Kidney (tissue), 14 donors: ENCODE data around the gene LRFN4. TPM values are rescaled to one million over a fixed set of nuclear protein-coding genes. Genes with fewer than 3 reads are reported as not detected.

Experiments
- DNase-seq, 5 donors: peaks; one replicate each; pipeline ENCODE4 v3.0.0-alpha.2; 2013 to 2020
- FAIRE-seq: peaks from 2 replicates; lab custom pipeline; 2012; peaks lifted over from hg19 to GRCh38; lab: Jason Lieb, UNC
- H3K27ac ChIP-seq, 2 donors: one replicate each; pipeline ENCODE4 v1.7.0; 2013; ENCODE audit warnings: low read depth in 2 of 2, low read length in 2 of 2, inconsistent platforms in 1 of 2
- H3K27me3 ChIP-seq: one replicate; pipeline ENCODE4 v1.7.1; 2013; ENCODE audit warnings: low read length, inconsistent platforms; ENCODE audit not compliant: control insufficient read depth, insufficient read depth
- H3K36me3 ChIP-seq, 3 donors: one replicate each; pipeline versions ENCODE4 v1.7.0 to v1.7.1; 2013; ENCODE audit warnings: low read length in 3 of 3, control low read depth in 1 of 3, inconsistent platforms in 1 of 3; ENCODE audit not compliant: insufficient read depth in 3 of 3, control insufficient read depth in 2 of 3
- H3K4me1 ChIP-seq, 3 donors: one replicate each; pipeline versions ENCODE4 v1.7.0 to v1.7.1; 2013; ENCODE audit warnings: low read length in 3 of 3, inconsistent platforms in 1 of 3, low read depth in 1 of 3; ENCODE audit not compliant: control insufficient read depth in 2 of 3, insufficient read depth in 2 of 3
- H3K4me3 ChIP-seq, 3 donors: one replicate each; pipeline versions ENCODE4 v1.7.0 to v1.8.1; 2013; ENCODE audit warnings: low read length in 3 of 3, control low read depth in 1 of 3, inconsistent platforms in 1 of 3
- H3K9ac ChIP-seq, 3 donors: one replicate each; pipeline versions ENCODE4 v1.7.0 to v1.7.1; 2013; ENCODE audit warnings: low read length in 3 of 3, control low read depth in 1 of 3, inconsistent platforms in 1 of 3
- H3K9me3 ChIP-seq, 3 donors: one replicate each; pipeline versions ENCODE4 v1.7.0 to v1.7.1; 2013; ENCODE audit warnings: low read length in 3 of 3, control low read depth in 1 of 3, inconsistent platforms in 1 of 3; ENCODE audit not compliant: control insufficient read depth in 2 of 3, insufficient read depth in 1 of 3
- intact Hi-C: fragments of 100-400 bp; cut with DNase I; formaldehyde crosslinking; loops from one replicate; pipeline ENCODE4 v1.11.1; 2022
- polyA plus RNA-seq: library from polyadenylated mRNA; stranded (reverse); fragments of 350-450 nt; fragmentation: Illumina TruSeq; extraction: RNeasy Lipid Tissue Mini Kit (QIAGEN cat#74804); gene quantifications from one replicate; pipeline ENCODE4 v1.2.3, GENCODE V29; 2014; ENCODE audit warnings: low read depth, low replicate concordance; ENCODE audit not compliant: insufficient read depth
- total RNA-seq: library from RNA; stranded (reverse); fragmentation: NEBNext Ultra II Directional; extraction: Animal tissue kit (Norgen Biotek cat#: 25700); gene quantifications from one replicate; pipeline ENCODE4 v1.2.1, GENCODE V29; 2021
- TF ChIP-seq, protein P1 (sequence below): IDR thresholded peaks from 3 replicates; pipeline ENCODE4 v1.5.1; 2012; ENCODE audit warnings: mild to moderate bottlenecking, moderate library complexity, borderline replicate concordance; ENCODE audit not compliant: insufficient read depth; ENCODE audit errors: extremely low read depth
- donor health status: control.
- donor health status: control.
- donor health status: control.
- donor health status: control.
- donor health status: control.
- donor health status: DM: yes; HTN: yes; CAD: no.
- donor health status: Normal renal cell carcinoma (clear cell type).

LRFN4 gene
- total and polyA plus RNA-seq, 2 donors from 2014 or later: 6.8 to 22.3 TPM

DNA sequence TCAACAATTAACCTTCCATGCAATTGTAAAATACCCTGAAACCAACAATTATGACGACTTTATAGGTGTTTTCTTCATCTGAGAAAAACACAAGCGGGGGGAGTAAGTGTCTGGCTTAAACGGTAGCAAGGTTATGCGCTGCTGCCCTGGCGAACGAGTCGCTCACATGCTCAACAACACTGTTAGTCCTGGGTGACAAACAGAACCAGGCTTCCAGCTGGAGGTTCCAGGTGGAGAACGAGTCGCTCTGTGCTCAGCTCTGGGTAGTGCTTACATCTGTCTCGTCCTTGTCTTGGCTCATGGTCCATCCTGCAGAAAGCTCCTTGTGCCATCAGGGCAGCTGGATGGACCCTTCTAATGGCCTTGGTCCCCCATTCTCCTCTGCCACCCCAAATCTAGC lies 53.2 kb downstream of the LRFN4 start:
- TF ChIP-seq, protein P1, sequence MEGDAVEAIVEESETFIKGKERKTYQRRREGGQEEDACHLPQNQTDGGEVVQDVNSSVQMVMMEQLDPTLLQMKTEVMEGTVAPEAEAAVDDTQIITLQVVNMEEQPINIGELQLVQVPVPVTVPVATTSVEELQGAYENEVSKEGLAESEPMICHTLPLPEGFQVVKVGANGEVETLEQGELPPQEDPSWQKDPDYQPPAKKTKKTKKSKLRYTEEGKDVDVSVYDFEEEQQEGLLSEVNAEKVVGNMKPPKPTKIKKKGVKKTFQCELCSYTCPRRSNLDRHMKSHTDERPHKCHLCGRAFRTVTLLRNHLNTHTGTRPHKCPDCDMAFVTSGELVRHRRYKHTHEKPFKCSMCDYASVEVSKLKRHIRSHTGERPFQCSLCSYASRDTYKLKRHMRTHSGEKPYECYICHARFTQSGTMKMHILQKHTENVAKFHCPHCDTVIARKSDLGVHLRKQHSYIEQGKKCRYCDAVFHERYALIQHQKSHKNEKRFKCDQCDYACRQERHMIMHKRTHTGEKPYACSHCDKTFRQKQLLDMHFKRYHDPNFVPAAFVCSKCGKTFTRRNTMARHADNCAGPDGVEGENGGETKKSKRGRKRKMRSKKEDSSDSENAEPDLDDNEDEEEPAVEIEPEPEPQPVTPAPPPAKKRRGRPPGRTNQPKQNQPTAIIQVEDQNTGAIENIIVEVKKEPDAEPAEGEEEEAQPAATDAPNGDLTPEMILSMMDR: no peak
- H3K27me3 ChIP-seq: no peaks in the 10 kb centered on the region
- no peaks in the 10 kb centered on the region for H3K9me3 ChIP-seq
- H3K4me1 ChIP-seq: peaks cover 3 to 14% (median 9%) of the 10 kb centered on the region in 3 donors
- intact Hi-C loops: no loop called here
- H3K9ac ChIP-seq: no peak overlapping the region
- H3K4me3 ChIP-seq: no peak overlapping the region
- H3K27ac ChIP-seq: no peak overlapping the region
- DNase-seq: no peak
- no peak for FAIRE-seq
- no peaks in the 10 kb centered on the region for H3K36me3 ChIP-seq

Other genes starting within 250 kb of the LRFN4 start
- gene RBM14, start 240.4 kb upstream of the LRFN4 start, total RNA-seq: 80.6 TPM
- gene RBM14, start 240.4 kb upstream of the LRFN4 start, polyA plus RNA-seq: 35.9 TPM
- gene RBM4, start 218.4 kb upstream of the LRFN4 start, total RNA-seq: 125 TPM
- 168 TPM for gene RBM4, start 218.4 kb upstream of the LRFN4 start, polyA plus RNA-seq
- 18.2 TPM for gene RBM4B, start 179.2 kb upstream of the LRFN4 start, total RNA-seq
- gene RBM4B, start 179.2 kb upstream of the LRFN4 start, polyA plus RNA-seq: 20.8 TPM
- 64.9 TPM for gene SPTBN2, start 127.8 kb upstream of the LRFN4 start, total RNA-seq
- 69.8 TPM for gene SPTBN2, start 127.8 kb upstream of the LRFN4 start, polyA plus RNA-seq
- gene RCE1, start 13.6 kb upstream of the LRFN4 start, total RNA-seq: 22.3 TPM
- 13.8 TPM for gene RCE1, start 13.6 kb upstream of the LRFN4 start, polyA plus RNA-seq
- 20.8 TPM for gene PC, start 101.3 kb downstream of the LRFN4 start, total RNA-seq
- 95.2 TPM for gene PC, start 101.3 kb downstream of the LRFN4 start, polyA plus RNA-seq
- not detected for gene C11orf86, start 118.2 kb downstream of the LRFN4 start, total RNA-seq
- gene C11orf86, start 118.2 kb downstream of the LRFN4 start, polyA plus RNA-seq: 0.92 TPM
- 4.2 TPM for gene SYT12, start 166.1 kb downstream of the LRFN4 start, total RNA-seq
- 0.13 TPM for gene SYT12, start 166.1 kb downstream of the LRFN4 start, polyA plus RNA-seq
- 20.9 TPM for gene RHOD, start 199.8 kb downstream of the LRFN4 start, total RNA-seq
- gene RHOD, start 199.8 kb downstream of the LRFN4 start, polyA plus RNA-seq: 50.2 TPM